SH-SY5Y (cell line): ENCODE results near the gene OGFOD3.

Experiments
- GATA2 ChIP-seq: IDR thresholded peaks from 2 replicates; pipeline ENCODE4 v1.6.1; 2011; ENCODE audit warnings: mild to moderate bottlenecking, low read depth, low read length
- GATA3 ChIP-seq: IDR thresholded peaks from 2 replicates; pipeline ENCODE4 v1.6.1; 2011; ENCODE audit warnings: low read depth, mild to moderate bottlenecking, low read length, moderate library complexity

DNA sequence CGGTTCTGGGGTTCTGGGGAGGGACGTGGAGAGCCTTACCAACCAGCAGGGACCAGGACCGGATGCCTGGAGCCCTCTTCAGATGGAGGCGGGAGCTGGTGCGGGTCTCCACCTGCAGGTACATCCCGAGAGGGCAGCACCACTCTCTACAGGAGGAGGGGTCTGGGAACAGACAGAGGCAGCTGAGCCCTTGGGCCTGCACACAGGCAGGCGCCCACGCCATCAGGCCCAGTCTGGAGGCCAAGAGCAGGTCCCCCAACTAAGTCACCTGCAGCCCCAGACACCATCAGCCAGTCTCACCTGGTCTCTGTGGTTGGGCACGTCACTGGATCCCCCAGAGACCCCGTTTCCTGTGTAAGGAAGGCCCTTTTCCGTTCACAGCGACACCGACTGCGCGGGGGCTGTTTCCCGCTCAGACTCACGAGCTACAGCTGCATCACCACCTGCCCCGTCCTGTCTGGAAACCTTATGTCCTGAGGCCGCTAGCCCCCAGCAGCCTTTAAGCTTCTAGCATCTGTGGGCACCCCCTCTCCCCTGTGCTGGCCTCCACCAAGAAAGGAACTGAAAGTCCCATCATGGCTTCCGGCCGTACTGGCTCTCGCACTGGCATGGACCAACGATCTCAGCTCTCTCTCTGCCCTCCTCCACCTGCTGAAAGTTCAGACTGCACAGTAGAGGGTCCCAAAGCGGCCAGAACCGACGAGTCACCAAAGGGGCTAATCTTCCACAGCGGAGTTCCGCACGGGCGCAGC, 30.9 kb upstream of the OGFOD3 start:
- TF ChIP-seq GATA2, result no peak
- TF ChIP-seq GATA3, result no peak
